Measurements from ENCODE around the gene RBM18. TPM values are rescaled to one million over a fixed set of nuclear protein-coding genes. Genes with fewer than 3 reads are reported as not detected.

Gene RBM18
- total and polyA plus RNA-seq, 3 donors from 2014 or later: 10.0 to 22.1 (median 11.8) TPM

- DNase-seq: no peak
Observed at GRCh38 chr9:122197426-122197825, 67.2 kb downstream of the RBM18 start.

GRCh38 chr9:122195875-122196274 lies 68.8 kb downstream of the RBM18 start:
- no peak overlapping the region for H3K4me3 ChIP-seq
- intact Hi-C loops (cut with DNase I; ENCODE audit: low total_unique reads): no loop called here
- WGBS, 2 donors: 83 to 89% methylated on average over 2 to 4 of the region's 4 CpGs
- H3K27ac ChIP-seq: no peak overlapping the region
- no peaks in the 10 kb centered on the region for H3K27me3 ChIP-seq
- no peak for DNase-seq
- no peaks in the 10 kb centered on the region for H3K36me3 ChIP-seq (ENCODE audit: low read depth, missing control alignments)
- no peaks in the 10 kb centered on the region for H3K9me3 ChIP-seq
- H3K4me1 ChIP-seq: no peaks in the 10 kb centered on the region
- TF ChIP-seq CTCF (IDR thresholded peaks at IDR 0.05) (no peak), POLR2A (IDR thresholded peaks at IDR 0.05) (no peak)

More at GRCh38 chr9:122197426-122197825, 67.2 kb downstream of the RBM18 start:
- H3K36me3 ChIP-seq (ENCODE audit: low read depth, missing control alignments): no peaks in the 10 kb centered on the region
- H3K9me3 ChIP-seq: no peaks in the 10 kb centered on the region
- no peak overlapping the region for H3K4me3 ChIP-seq
- intact Hi-C loops (cut with DNase I; ENCODE audit: low total_unique reads): no loop called here
- 60 to 68% methylated on average over 7 of the region's 7 CpGs for WGBS, 2 donors
- H3K27me3 ChIP-seq: no peaks in the 10 kb centered on the region
- no peak overlapping the region for H3K27ac ChIP-seq
- no peaks in the 10 kb centered on the region for H3K4me1 ChIP-seq
- no peak for TF ChIP-seq POLR2A (IDR thresholded peaks at IDR 0.05)
- no peak for TF ChIP-seq CTCF (IDR thresholded peaks at IDR 0.05)

- WGBS, 2 donors: 62 to 75% methylated on average over 6 of the region's 6 CpGs
- no peak for DNase-seq
- Histone ChIP-seq H3K4me1 (no peaks in the 10 kb centered on the region), H3K27me3 (no peaks in the 10 kb centered on the region), H3K9me3 (no peaks in the 10 kb centered on the region), H3K27ac (no peak overlapping the region), H3K4me3 (no peak overlapping the region), H3K36me3 (ENCODE audit: low read depth, missing control alignments) (no peaks in the 10 kb centered on the region)
- intact Hi-C loops (cut with DNase I; ENCODE audit: low total_unique reads): no loop called here
- TF ChIP-seq CTCF (IDR thresholded peaks at IDR 0.05) (no peak), POLR2A (IDR thresholded peaks at IDR 0.05) (no peak)
Observed at GRCh38 chr9:122193651-122194050, 71.0 kb downstream of the RBM18 start.

GRCh38 chr9:122192914-122193525 lies 71.6 kb downstream of the RBM18 start:
- Histone ChIP-seq H3K4me3 (no peak overlapping the region), H3K36me3 (ENCODE audit: low read depth, missing control alignments) (no peaks in the 10 kb centered on the region), H3K27ac (no peak overlapping the region), H3K9me3 (no peaks in the 10 kb centered on the region), H3K27me3 (no peaks in the 10 kb centered on the region), H3K4me1 (no peaks in the 10 kb centered on the region)
- 70 to 74% methylated on average over 16 of the region's 16 CpGs for WGBS, 2 donors
- no peak for TF ChIP-seq POLR2A (IDR thresholded peaks at IDR 0.05)
- no peak for TF ChIP-seq CTCF (IDR thresholded peaks at IDR 0.05)
- no peak for DNase-seq
- intact Hi-C loops (cut with DNase I; ENCODE audit: low total_unique reads): no loop called here

GRCh38 chr9:122192261-122192875 lies 72.3 kb downstream of the RBM18 start:
- H3K4me1 ChIP-seq: no peaks in the 10 kb centered on the region
- no peak overlapping the region for H3K27ac ChIP-seq
- H3K36me3 ChIP-seq (ENCODE audit: low read depth, missing control alignments): no peaks in the 10 kb centered on the region
- intact Hi-C loops (cut with DNase I; ENCODE audit: low total_unique reads): no loop called here
- DNase-seq: no peak
- 80 to 85% methylated on average over 5 of the region's 5 CpGs for WGBS, 2 donors
- H3K27me3 ChIP-seq: no peaks in the 10 kb centered on the region
- no peak overlapping the region for H3K4me3 ChIP-seq
- no peaks in the 10 kb centered on the region for H3K9me3 ChIP-seq
- TF ChIP-seq CTCF (IDR thresholded peaks at IDR 0.05): no peak
- no peak for TF ChIP-seq POLR2A (IDR thresholded peaks at IDR 0.05)

Measured in testis (tissue), 3 donors.